GM23248 (cell line): ENCODE results near the gene PDE4B.

Source experiments
- EZH2 ChIP-seq: fragments of 200-600 bp; sonication (generic); IDR thresholded peaks from 2 replicates; pipeline ENCODE4 v1.6.1; 2018; ENCODE audit warnings: antibody characterized with exemption, mild to moderate bottlenecking; ENCODE audit not compliant: insufficient read depth, poor library complexity, severe bottlenecking
- EZH2phosphoT487 ChIP-seq: fragments of 200-600 bp; sonication (generic); IDR thresholded peaks from 2 replicates; pipeline ENCODE4 v1.6.1; 2018; ENCODE audit warnings: antibody characterized with exemption, moderate library complexity, mild to moderate bottlenecking, low read depth; ENCODE audit not compliant: insufficient read depth

DNA sequence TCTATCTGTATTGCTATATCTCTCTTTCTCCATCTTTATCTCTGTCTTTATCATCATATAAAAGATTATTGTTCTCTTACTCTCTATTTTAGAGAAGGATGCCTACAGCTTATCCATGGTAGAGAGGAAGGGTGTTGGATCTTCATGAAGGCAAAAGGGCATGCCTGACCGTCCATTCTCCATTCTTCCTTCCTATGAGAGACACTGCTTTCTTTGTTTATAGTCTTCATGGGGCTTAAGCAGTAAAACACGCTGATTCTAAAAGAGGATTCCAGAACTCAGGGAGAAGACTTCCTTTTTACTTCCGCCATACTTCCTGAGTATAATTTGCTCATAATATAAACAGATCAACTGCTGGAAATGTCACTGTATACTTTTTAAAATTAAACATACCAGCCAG, 44.0 kb downstream of the PDE4B start:
- TF ChIP-seq EZH2, result no peak
- TF ChIP-seq EZH2phosphoT487, result no peak
